ENCODE data around the gene IL16. TPM values are rescaled to one million over a fixed set of nuclear protein-coding genes. Genes with fewer than 3 reads are reported as not detected.

Gene IL16
- total RNA-seq, 3 donors from 2014 or later: 11.1 to 40.5 (median 20.3) TPM

DNA sequence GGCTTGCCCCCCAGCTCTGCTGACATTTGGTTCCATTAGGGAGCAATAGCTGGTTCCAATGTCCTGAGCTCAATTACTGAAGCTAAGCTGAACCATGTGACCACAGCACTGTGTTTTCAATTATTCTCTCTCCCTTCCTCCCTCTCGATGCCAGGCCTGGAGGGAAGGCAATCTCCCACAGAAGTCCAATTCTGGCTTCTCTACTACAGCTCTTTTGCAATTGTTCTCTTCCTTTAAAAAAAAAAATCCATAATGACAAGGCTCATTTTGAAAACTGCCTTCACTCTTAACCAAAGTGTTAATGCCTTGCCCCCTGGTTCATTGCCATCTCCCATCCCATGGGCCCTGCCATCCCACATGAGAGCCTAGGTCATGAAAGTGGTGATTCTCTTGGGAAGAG is 24.8 kb downstream of the IL16 start:
- intact Hi-C loops (cut with DNase I; ENCODE audit: low total_unique reads): no loop called here
- DNase-seq (ENCODE audit: low spot score in 2 of 2): no peak
- Histone ChIP-seq H3K36me3 (no peaks in the 10 kb centered on the region), H3K4me1 (no peaks in the 10 kb centered on the region), H3K9me3 (no peaks in the 10 kb centered on the region), H3K27ac (peak overlapping the region; percentile 45 to 86), H3K27me3 (no peaks in the 10 kb centered on the region), H3K4me3 (no peak overlapping the region)
- TF ChIP-seq, protein P1, sequence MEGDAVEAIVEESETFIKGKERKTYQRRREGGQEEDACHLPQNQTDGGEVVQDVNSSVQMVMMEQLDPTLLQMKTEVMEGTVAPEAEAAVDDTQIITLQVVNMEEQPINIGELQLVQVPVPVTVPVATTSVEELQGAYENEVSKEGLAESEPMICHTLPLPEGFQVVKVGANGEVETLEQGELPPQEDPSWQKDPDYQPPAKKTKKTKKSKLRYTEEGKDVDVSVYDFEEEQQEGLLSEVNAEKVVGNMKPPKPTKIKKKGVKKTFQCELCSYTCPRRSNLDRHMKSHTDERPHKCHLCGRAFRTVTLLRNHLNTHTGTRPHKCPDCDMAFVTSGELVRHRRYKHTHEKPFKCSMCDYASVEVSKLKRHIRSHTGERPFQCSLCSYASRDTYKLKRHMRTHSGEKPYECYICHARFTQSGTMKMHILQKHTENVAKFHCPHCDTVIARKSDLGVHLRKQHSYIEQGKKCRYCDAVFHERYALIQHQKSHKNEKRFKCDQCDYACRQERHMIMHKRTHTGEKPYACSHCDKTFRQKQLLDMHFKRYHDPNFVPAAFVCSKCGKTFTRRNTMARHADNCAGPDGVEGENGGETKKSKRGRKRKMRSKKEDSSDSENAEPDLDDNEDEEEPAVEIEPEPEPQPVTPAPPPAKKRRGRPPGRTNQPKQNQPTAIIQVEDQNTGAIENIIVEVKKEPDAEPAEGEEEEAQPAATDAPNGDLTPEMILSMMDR (IDR thresholded peaks at IDR 0.05): no peak
- TF ChIP-seq POLR2A (IDR thresholded peaks at IDR 0.05) (no peak), POLR2AphosphoS5 (IDR thresholded peaks at IDR 0.05) (peak in 1 of 3 donors; percentile 34)

DNA sequence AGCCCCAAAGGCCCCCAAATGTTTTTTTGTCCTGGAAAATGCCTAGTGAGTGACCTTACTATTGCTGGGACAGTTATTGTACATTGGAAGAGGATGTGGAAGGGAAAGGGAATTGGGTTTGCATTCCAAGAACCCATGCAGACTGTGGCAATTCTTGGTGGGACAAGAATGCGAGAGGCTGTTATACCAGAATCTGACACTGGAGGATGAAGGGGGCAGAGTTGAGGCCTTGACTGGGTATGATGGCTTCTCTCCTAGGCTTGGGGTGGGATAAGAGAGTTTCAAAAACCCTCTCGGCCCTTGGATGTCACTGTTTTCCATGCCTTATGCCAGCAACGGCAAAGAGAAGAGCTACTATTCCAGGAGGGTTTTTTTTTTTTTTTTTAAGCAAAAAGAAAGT is 25.3 kb downstream of the IL16 start:
- intact Hi-C loops (cut with DNase I; ENCODE audit: low total_unique reads): no loop called here
- H3K4me1 ChIP-seq: no peaks in the 10 kb centered on the region
- H3K36me3 ChIP-seq: no peaks in the 10 kb centered on the region
- peak overlapping the region; percentile 45 to 86 for H3K27ac ChIP-seq
- H3K4me3 ChIP-seq: no peak overlapping the region
- no peak for DNase-seq (ENCODE audit: low spot score in 2 of 2)
- TF ChIP-seq, protein P1 (IDR thresholded peaks at IDR 0.05): no peak
- no peak for TF ChIP-seq POLR2A (IDR thresholded peaks at IDR 0.05)
- TF ChIP-seq POLR2AphosphoS5 (IDR thresholded peaks at IDR 0.05): no peak
- no peaks in the 10 kb centered on the region for H3K9me3 ChIP-seq
- no peaks in the 10 kb centered on the region for H3K27me3 ChIP-seq

DNA sequence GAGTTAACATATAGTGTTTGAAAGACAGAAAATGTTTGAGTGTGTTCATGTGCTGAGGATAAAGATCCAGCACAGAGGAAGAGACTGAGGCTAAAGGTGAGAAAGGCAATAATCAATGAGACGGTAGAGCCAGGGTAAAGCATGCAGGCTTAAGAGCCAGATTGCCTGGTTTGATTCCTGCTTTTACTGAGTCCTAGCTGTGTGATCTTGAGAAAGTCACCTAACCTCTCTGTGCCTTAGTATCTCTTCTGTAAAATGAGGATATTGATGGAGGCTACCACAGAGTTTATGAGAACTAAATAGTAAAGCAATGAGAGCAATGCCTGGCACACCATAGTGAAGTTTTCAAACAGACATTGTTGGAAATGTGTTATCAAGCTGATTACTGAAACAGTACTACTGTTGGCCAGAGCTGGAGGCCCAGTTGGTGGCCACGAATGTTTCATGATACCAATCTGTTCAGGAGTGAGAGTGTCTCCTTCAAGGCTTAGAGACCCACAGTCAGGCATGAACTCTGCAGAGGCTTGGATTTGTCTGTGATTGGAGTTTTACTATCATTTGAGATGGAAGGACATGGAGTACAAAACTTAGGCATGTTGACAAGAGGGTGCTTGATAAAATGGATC is 26.8 kb downstream of the IL16 start:
- H3K27ac ChIP-seq: peak overlapping the region in 1 of 2 donors; percentile 78
- H3K4me1 ChIP-seq: no peaks in the 10 kb centered on the region

DNA sequence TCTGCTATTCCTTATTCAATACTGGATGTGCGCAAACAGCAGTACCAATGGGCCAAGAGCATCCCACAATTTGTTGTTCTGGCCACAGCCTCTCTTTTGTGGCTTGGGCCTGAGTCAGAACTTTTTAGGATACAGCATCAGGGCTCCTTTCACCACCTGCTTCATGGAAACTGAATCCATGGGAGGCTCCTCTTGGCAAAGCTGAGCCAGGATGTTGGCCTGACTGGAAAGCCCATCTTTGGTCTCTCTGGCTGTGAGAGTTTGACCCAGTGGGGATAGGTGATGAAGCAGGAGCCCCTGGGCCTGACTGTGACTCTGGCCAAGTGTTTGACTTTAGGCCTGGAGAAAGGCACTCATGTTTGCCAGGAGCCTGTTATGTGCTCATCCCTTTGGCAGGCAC is 27.6 kb downstream of the IL16 start:
- Histone ChIP-seq H3K9me3 (no peaks in the 10 kb centered on the region), H3K27ac (peak overlapping the region; percentile 42 to 78), H3K4me1 (no peaks in the 10 kb centered on the region), H3K36me3 (no peaks in the 10 kb centered on the region), H3K27me3 (no peaks in the 10 kb centered on the region), H3K4me3 (no peak overlapping the region)
- no peak for TF ChIP-seq POLR2A (IDR thresholded peaks at IDR 0.05)
- peak in 1 of 3 donors; percentile 24 for TF ChIP-seq POLR2AphosphoS5 (IDR thresholded peaks at IDR 0.05)
- TF ChIP-seq, protein P1 (IDR thresholded peaks at IDR 0.05): no peak
- peak in 1 of 2 donors; percentile 28 for DNase-seq (ENCODE audit: low spot score in 2 of 2)
- intact Hi-C loops (cut with DNase I; ENCODE audit: low total_unique reads): no loop called here

More for the DNA sequence above, 26.8 kb downstream of the IL16 start:
- H3K36me3 ChIP-seq: no peaks in the 10 kb centered on the region
- H3K4me3 ChIP-seq: no peak overlapping the region
- no peak for DNase-seq (ENCODE audit: low spot score in 2 of 2)
- TF ChIP-seq POLR2AphosphoS5 (IDR thresholded peaks at IDR 0.05) (no peak), POLR2A (IDR thresholded peaks at IDR 0.05) (no peak)
- TF ChIP-seq, protein P1 (IDR thresholded peaks at IDR 0.05): no peak
- H3K9me3 ChIP-seq: no peaks in the 10 kb centered on the region
- H3K27me3 ChIP-seq: no peaks in the 10 kb centered on the region
- intact Hi-C loops (cut with DNase I; ENCODE audit: low total_unique reads): no loop called here

DNA sequence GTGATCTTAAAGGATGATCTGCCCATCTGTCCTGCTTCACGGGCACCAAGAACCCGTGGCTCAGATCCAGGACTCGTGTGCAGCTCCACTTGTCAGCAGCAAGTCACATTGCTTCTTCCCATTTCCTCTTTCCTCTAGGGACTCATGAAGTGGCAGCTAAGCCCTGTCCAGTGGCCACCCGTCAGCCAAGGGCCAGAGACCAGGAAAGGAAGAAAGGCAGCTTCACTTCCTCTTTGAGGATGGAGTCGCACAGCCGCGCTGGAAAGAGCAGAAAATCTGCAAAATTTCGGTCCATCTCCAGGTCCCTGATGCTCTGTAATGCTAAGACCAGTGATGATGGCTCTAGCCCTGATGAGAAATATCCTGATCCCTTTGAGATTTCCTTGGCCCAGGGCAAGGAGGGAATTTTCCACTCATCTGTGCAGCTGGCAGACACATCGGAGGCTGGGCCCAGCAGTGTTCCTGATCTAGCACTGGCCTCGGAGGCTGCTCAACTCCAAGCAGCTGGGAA is 28.5 kb downstream of the IL16 start:
- H3K9me3 ChIP-seq: no peaks in the 10 kb centered on the region
- TF ChIP-seq POLR2AphosphoS5 (IDR thresholded peaks at IDR 0.05): no peak
- no peak for TF ChIP-seq POLR2A (IDR thresholded peaks at IDR 0.05)
- TF ChIP-seq, protein P1 (IDR thresholded peaks at IDR 0.05): no peak
- H3K4me3 ChIP-seq: no peak overlapping the region
- DNase-seq (ENCODE audit: low spot score in 2 of 2): no peak
- intact Hi-C loops (cut with DNase I; ENCODE audit: low total_unique reads): no loop called here
- no peaks in the 10 kb centered on the region for H3K36me3 ChIP-seq
- no peaks in the 10 kb centered on the region for H3K4me1 ChIP-seq
- no peaks in the 10 kb centered on the region for H3K27me3 ChIP-seq
- peak overlapping the region; percentile 42 to 78 for H3K27ac ChIP-seq

Measured in breast epithelium (tissue), 4 donors.